ENCODE measurements around the gene CST6.

Gene CST6

DNA sequence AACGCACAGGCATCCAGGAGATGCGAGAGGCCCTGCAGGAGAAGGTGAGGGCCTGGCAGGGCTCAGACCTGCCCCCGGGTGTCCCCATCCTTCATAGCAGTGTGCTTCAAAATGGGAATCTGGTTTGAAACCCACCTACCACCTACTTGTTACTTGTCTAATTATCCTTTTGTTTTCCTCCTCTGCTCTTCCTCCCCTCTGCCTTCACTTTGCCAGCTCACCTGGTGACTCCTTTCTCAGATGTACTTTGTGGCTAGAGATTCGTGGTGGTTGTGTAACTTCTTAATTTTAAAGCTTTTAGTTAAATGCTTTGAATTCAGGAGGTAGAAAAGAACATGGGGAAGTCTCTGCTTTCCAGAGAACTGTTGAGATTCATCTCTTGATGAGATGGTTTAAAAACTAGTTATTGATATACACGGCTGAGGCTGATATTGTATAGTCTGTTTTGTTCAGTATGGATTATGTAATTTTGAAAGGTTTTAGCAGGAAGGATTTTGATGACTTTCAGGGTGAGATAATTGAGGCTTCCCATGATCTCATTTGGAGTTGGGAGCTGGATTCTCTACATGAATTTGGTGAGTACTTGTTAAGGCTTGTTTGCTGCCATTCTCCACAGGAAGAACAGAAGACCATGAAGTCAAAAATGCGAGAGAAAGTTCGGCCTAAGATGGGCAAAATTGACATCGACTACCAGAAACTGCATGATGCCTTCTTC is 48.3 kb downstream of the CST6 start:
- TF ChIP-seq ZNF8 (CRISPR knock-in tag; IDR thresholded peaks at IDR 0.05) (no peak), ESRRG (CRISPR knock-in tag; IDR thresholded peaks at IDR 0.05) (no peak), ISL1 (CRISPR knock-in tag; IDR thresholded peaks at IDR 0.05) (no peak), SNAI2 (CRISPR knock-in tag; IDR thresholded peaks at IDR 0.05) (no peak), ZFP3 (CRISPR knock-in tag; IDR thresholded peaks at IDR 0.05) (no peak), TCF4 (CRISPR knock-in tag; IDR thresholded peaks at IDR 0.05; ENCODE audit: borderline replicate concordance) (no peak), GLIS3 (CRISPR knock-in tag; IDR thresholded peaks at IDR 0.05) (no peak), ZFP30 (CRISPR knock-in tag; IDR thresholded peaks at IDR 0.05) (no peak), ARNTL (CRISPR knock-in tag; IDR thresholded peaks at IDR 0.05; ENCODE audit: borderline replicate concordance, low read depth) (no peak), ZC3H10 (CRISPR knock-in tag; IDR thresholded peaks at IDR 0.05) (no peak), RARB (CRISPR knock-in tag; IDR thresholded peaks at IDR 0.05) (no peak), CSDC2 (CRISPR knock-in tag; IDR thresholded peaks at IDR 0.05) (no peak), TOX (CRISPR knock-in tag; IDR thresholded peaks at IDR 0.05; ENCODE audit: borderline replicate concordance) (no peak), ZNF565 (CRISPR knock-in tag; conservative IDR thresholded peaks at IDR 0.05; ENCODE audit: low read depth) (no peak), PPARA (CRISPR knock-in tag; IDR thresholded peaks at IDR 0.05; ENCODE audit: borderline replicate concordance) (no peak)
- TF ChIP-seq, protein P1, sequence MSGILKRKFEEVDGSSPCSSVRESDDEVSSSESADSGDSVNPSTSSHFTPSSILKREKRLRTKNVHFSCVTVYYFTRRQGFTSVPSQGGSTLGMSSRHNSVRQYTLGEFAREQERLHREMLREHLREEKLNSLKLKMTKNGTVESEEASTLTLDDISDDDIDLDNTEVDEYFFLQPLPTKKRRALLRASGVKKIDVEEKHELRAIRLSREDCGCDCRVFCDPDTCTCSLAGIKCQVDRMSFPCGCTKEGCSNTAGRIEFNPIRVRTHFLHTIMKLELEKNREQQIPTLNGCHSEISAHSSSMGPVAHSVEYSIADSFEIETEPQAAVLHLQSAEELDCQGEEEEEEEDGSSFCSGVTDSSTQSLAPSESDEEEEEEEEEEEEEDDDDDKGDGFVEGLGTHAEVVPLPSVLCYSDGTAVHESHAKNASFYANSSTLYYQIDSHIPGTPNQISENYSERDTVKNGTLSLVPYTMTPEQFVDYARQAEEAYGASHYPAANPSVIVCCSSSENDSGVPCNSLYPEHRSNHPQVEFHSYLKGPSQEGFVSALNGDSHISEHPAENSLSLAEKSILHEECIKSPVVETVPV (CRISPR knock-in tag; IDR thresholded peaks at IDR 0.05) = no peak
- TF ChIP-seq, protein P2, sequence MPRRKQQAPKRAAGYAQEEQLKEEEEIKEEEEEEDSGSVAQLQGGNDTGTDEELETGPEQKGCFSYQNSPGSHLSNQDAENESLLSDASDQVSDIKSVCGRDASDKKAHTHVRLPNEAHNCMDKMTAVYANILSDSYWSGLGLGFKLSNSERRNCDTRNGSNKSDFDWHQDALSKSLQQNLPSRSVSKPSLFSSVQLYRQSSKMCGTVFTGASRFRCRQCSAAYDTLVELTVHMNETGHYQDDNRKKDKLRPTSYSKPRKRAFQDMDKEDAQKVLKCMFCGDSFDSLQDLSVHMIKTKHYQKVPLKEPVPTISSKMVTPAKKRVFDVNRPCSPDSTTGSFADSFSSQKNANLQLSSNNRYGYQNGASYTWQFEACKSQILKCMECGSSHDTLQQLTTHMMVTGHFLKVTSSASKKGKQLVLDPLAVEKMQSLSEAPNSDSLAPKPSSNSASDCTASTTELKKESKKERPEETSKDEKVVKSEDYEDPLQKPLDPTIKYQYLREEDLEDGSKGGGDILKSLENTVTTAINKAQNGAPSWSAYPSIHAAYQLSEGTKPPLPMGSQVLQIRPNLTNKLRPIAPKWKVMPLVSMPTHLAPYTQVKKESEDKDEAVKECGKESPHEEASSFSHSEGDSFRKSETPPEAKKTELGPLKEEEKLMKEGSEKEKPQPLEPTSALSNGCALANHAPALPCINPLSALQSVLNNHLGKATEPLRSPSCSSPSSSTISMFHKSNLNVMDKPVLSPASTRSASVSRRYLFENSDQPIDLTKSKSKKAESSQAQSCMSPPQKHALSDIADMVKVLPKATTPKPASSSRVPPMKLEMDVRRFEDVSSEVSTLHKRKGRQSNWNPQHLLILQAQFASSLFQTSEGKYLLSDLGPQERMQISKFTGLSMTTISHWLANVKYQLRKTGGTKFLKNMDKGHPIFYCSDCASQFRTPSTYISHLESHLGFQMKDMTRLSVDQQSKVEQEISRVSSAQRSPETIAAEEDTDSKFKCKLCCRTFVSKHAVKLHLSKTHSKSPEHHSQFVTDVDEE (CRISPR knock-in tag; IDR thresholded peaks at IDR 0.05) = no peak
- ATAC-seq = no peak

DNA sequence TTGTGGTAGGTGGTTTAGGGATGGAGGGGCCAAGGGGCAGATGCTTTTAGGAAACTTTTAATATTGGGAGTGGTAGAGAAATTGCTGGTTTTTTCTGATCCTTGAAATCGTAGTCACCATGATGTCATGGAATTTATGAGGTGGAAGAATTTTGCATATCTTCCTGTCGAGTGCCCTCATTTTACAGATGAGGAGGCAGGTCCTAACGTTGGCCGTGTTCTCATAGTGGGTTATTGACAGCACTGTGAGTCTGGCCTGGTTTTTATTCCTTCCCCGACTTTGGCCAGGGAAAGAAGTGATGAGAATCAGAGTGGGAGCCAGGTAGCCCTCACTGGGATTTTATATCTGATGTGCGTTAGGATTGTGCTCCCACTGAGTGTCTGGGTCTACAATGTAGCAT is 49.5 kb downstream of the CST6 start:
- TF ChIP-seq OSR1 (CRISPR knock-in tag; IDR thresholded peaks at IDR 0.05) (no peak), ZNF8 (CRISPR knock-in tag; IDR thresholded peaks at IDR 0.05) (no peak), TOX (CRISPR knock-in tag; IDR thresholded peaks at IDR 0.05; ENCODE audit: borderline replicate concordance) (no peak), ISL1 (CRISPR knock-in tag; IDR thresholded peaks at IDR 0.05) (no peak), ZNF565 (CRISPR knock-in tag; conservative IDR thresholded peaks at IDR 0.05; ENCODE audit: low read depth) (no peak), ZNF70 (CRISPR knock-in tag; IDR thresholded peaks at IDR 0.05) (no peak), ZFP3 (CRISPR knock-in tag; IDR thresholded peaks at IDR 0.05) (no peak), PPARA (CRISPR knock-in tag; IDR thresholded peaks at IDR 0.05; ENCODE audit: borderline replicate concordance) (no peak), ESRRG (CRISPR knock-in tag; IDR thresholded peaks at IDR 0.05) (no peak), TCF4 (CRISPR knock-in tag; IDR thresholded peaks at IDR 0.05; ENCODE audit: borderline replicate concordance) (no peak), BACH2 (CRISPR knock-in tag; IDR thresholded peaks at IDR 0.05; ENCODE audit: borderline replicate concordance) (no peak), CSDC2 (CRISPR knock-in tag; IDR thresholded peaks at IDR 0.05) (no peak), SNAI2 (CRISPR knock-in tag; IDR thresholded peaks at IDR 0.05) (no peak), ZC3H10 (CRISPR knock-in tag; IDR thresholded peaks at IDR 0.05) (no peak)
- TF ChIP-seq, protein P3, sequence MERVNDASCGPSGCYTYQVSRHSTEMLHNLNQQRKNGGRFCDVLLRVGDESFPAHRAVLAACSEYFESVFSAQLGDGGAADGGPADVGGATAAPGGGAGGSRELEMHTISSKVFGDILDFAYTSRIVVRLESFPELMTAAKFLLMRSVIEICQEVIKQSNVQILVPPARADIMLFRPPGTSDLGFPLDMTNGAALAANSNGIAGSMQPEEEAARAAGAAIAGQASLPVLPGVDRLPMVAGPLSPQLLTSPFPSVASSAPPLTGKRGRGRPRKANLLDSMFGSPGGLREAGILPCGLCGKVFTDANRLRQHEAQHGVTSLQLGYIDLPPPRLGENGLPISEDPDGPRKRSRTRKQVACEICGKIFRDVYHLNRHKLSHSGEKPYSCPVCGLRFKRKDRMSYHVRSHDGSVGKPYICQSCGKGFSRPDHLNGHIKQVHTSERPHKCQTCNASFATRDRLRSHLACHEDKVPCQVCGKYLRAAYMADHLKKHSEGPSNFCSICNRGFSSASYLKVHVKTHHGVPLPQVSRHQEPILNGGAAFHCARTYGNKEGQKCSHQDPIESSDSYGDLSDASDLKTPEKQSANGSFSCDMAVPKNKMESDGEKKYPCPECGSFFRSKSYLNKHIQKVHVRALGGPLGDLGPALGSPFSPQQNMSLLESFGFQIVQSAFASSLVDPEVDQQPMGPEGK (CRISPR knock-in tag; IDR thresholded peaks at IDR 0.05; ENCODE audit: borderline replicate concordance) = no peak
- TF ChIP-seq, protein P2 (CRISPR knock-in tag; IDR thresholded peaks at IDR 0.05) = no peak
- TF ChIP-seq, protein P4, sequence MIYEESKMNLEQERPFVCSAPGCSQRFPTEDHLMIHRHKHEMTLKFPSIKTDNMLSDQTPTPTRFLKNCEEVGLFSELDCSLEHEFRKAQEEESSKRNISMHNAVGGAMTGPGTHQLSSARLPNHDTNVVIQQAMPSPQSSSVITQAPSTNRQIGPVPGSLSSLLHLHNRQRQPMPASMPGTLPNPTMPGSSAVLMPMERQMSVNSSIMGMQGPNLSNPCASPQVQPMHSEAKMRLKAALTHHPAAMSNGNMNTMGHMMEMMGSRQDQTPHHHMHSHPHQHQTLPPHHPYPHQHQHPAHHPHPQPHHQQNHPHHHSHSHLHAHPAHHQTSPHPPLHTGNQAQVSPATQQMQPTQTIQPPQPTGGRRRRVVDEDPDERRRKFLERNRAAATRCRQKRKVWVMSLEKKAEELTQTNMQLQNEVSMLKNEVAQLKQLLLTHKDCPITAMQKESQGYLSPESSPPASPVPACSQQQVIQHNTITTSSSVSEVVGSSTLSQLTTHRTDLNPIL (CRISPR knock-in tag; IDR thresholded peaks at IDR 0.05; ENCODE audit: low read depth) = no peak
- TF ChIP-seq, protein P5, sequence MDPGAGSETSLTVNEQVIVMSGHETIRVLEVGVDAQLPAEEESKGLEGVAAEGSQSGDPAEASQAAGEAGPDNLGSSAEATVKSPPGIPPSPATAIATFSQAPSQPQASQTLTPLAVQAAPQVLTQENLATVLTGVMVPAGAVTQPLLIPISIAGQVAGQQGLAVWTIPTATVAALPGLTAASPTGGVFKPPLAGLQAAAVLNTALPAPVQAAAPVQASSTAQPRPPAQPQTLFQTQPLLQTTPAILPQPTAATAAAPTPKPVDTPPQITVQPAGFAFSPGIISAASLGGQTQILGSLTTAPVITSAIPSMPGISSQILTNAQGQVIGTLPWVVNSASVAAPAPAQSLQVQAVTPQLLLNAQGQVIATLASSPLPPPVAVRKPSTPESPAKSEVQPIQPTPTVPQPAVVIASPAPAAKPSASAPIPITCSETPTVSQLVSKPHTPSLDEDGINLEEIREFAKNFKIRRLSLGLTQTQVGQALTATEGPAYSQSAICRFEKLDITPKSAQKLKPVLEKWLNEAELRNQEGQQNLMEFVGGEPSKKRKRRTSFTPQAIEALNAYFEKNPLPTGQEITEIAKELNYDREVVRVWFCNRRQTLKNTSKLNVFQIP (CRISPR knock-in tag; IDR thresholded peaks at IDR 0.05; ENCODE audit: borderline replicate concordance, low read depth) = no peak
- ATAC-seq = no peak
